ENCODE results near the gene SH3RF3. TPM values are rescaled to one million over a fixed set of nuclear protein-coding genes. Genes with fewer than 3 reads are reported as not detected.

The SH3RF3 gene
- total and polyA plus RNA-seq, 2 of the 13 experiments (the other 11 are each of a cell fraction or from before 2014, with no cell fraction given) = 0.04 TPM; not detected in 1

GRCh38 chr2:109218792-109219126, 89.8 kb downstream of the SH3RF3 start (continued):
- TF ChIP-seq MAZ (IDR thresholded peaks at IDR 0.05; ENCODE audit: borderline replicate concordance, low read depth, low read length) (no peak), MAZ (CRISPR knock-in tag; IDR thresholded peaks at IDR 0.05; ENCODE audit: low read depth) (0 out of 2 replicates have a peak, but pooled peaks have one; percentile 2), MEF2D (CRISPR knock-in tag; IDR thresholded peaks at IDR 0.05) (peak; percentile 7; the same call in 1 of the 2 replicates), NFKBIZ (CRISPR knock-in tag; IDR thresholded peaks at IDR 0.05) (0 out of 2 replicates have a peak, but pooled peaks have one; percentile 0), SIX4 (CRISPR knock-in tag; IDR thresholded peaks at IDR 0.05) (no peak), ZBTB7B (CRISPR knock-in tag; IDR thresholded peaks at IDR 0.05) (0 out of 2 replicates have a peak, but pooled peaks have one; percentile 26), MYPOP (CRISPR knock-in tag; IDR thresholded peaks at IDR 0.05) (0 out of 2 replicates have a peak, but pooled peaks have one; percentile 17), ZNF292 (CRISPR knock-in tag; IDR thresholded peaks at IDR 0.05; ENCODE audit: borderline replicate concordance, low read depth) (peak; percentile 1; the same call in 1 of the 2 replicates), MAX (IDR thresholded peaks at IDR 0.05) (no peak), SAFB2 (CRISPR knock-in tag; IDR thresholded peaks at IDR 0.05; ENCODE audit: borderline replicate concordance, low read depth) (no peak), HNF4G (IDR thresholded peaks at IDR 0.05; ENCODE audit: borderline replicate concordance, low read depth, low read length) (no peak), HNF4G (CRISPR knock-in tag; IDR thresholded peaks at IDR 0.05; ENCODE audit: borderline replicate concordance, low read depth) (peak; percentile 5; the same call in 1 of the 2 replicates), ZNF644 (CRISPR knock-in tag; IDR thresholded peaks at IDR 0.05; ENCODE audit: low read depth) (0 out of 2 replicates have a peak, but pooled peaks have one; percentile 1), TBL1XR1 (IDR thresholded peaks at IDR 0.05; ENCODE audit: borderline replicate concordance, low read length, partially characterized antibody) (no peak), ZFP62 (CRISPR knock-in tag; IDR thresholded peaks at IDR 0.05) (no peak), ZNF792 (CRISPR knock-in tag; IDR thresholded peaks at IDR 0.05) (no peak), DDIT3 (CRISPR knock-in tag; IDR thresholded peaks at IDR 0.05) (peak; percentile 65; the same call in 1 of the 2 replicates)
- TF ChIP-seq, protein P1, sequence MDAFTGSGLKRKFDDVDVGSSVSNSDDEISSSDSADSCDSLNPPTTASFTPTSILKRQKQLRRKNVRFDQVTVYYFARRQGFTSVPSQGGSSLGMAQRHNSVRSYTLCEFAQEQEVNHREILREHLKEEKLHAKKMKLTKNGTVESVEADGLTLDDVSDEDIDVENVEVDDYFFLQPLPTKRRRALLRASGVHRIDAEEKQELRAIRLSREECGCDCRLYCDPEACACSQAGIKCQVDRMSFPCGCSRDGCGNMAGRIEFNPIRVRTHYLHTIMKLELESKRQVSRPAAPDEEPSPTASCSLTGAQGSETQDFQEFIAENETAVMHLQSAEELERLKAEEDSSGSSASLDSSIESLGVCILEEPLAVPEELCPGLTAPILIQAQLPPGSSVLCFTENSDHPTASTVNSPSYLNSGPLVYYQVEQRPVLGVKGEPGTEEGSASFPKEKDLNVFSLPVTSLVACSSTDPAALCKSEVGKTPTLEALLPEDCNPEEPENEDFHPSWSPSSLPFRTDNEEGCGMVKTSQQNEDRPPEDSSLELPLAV (CRISPR knock-in tag; conservative IDR thresholded peaks at IDR 0.05; ENCODE audit: low read depth) = no peak
